PC-9 (cell line): Measurements from ENCODE around the gene HSD3B7. TPM values are rescaled to one million over a fixed set of nuclear protein-coding genes. Genes with fewer than 3 reads are reported as not detected.
A peak's percentile ranks its signal among the peaks of the same experiment; 100 is the strongest.

Source experiments
- BruUV-seq: library from RNA; stranded (reverse); fragments of 400-500 nt; replicated peaks from 2 replicates; lab custom pipeline; 2021; lab: Mats Ljungman, UMichigan
- CTCF ChIA-PET: fragments of 300-600 bp; sonication (Branson Sonifier 250); formaldehyde crosslinking; loops from one replicate; lab custom pipeline; 2022; ENCODE audit warnings: antibody characterized with exemption; lab: Charles Lee
- POLR2A ChIA-PET: fragments of 300-600 bp; sonication (Branson Sonifier 250); formaldehyde crosslinking; loops from one replicate; lab custom pipeline; 2022; ENCODE audit warnings: antibody characterized with exemption; ENCODE audit not compliant: unreplicated experiment; lab: Charles Lee
- DNase-seq, 2 experiments: peaks; one replicate each; pipeline versions ENCODE4 v3.0.0 to v3.0.0-alpha.2; 2015 to 2022; ENCODE audit warnings: mixed read lengths in 1 of 2
- H2AFZ ChIP-seq: fragments of 200-600 bp; sonication (generic); 2 replicates; pipeline ENCODE4 v1.8.1; 2017; ENCODE audit warnings: antibody characterized with exemption
- H3F3A ChIP-seq: fragments of 200-600 bp; sonication (generic); 2 replicates; pipeline ENCODE4 v1.8.1; 2017; ENCODE audit warnings: antibody characterized with exemption, mild to moderate bottlenecking, low read depth; ENCODE audit not compliant: insufficient read depth
- H3K27ac ChIP-seq: fragments of 200-600 bp; sonication (generic); 2 replicates; pipeline ENCODE4 v1.6.1; 2016; ENCODE audit warnings: mixed run types
- H3K27me3 ChIP-seq: fragments of 200-600 bp; sonication (generic); 2 replicates; pipeline ENCODE4 v1.6.1; 2016; ENCODE audit warnings: low read depth, mixed run types; ENCODE audit not compliant: insufficient read depth
- H3K36me3 ChIP-seq: fragments of 200-600 bp; sonication (generic); 2 replicates; pipeline ENCODE4 v1.6.1; 2016; ENCODE audit warnings: low read depth, mixed run types
- H3K4me1 ChIP-seq: fragments of 200-600 bp; sonication (generic); replicated peaks from 2 replicates; pipeline ENCODE4 v1.6.1; 2016; ENCODE audit warnings: mixed run types; ENCODE audit not compliant: insufficient read depth
- H3K4me2 ChIP-seq: fragments of 200-600 bp; sonication (generic); 2 replicates; pipeline ENCODE4 v1.6.1; 2017; ENCODE audit warnings: mixed run types
- H3K4me3 ChIP-seq: fragments of 200-600 bp; sonication (generic); 2 replicates; pipeline ENCODE4 v1.6.1; 2016; ENCODE audit warnings: mixed run types
- H3K79me2 ChIP-seq: fragments of 200-600 bp; sonication (generic); 2 replicates; pipeline ENCODE4 v1.6.1; 2017; ENCODE audit warnings: low read depth, mixed run types
- H3K9me2 ChIP-seq: fragments of 200-600 bp; sonication (generic); 2 replicates; pipeline ENCODE4 v1.8.1; 2017; ENCODE audit warnings: mild to moderate bottlenecking; ENCODE audit not compliant: insufficient read depth
- H3K9me3 ChIP-seq: fragments of 200-600 bp; sonication (generic); 2 replicates; pipeline ENCODE4 v1.8.1; 2016; ENCODE audit warnings: low read depth; ENCODE audit not compliant: insufficient read depth
- H4K20me1 ChIP-seq: fragments of 200-600 bp; sonication (generic); 2 replicates; pipeline ENCODE4 v1.8.1; 2017; ENCODE audit not compliant: insufficient read depth
- EZH2 ChIP-seq: fragments of 200-600 bp; sonication (generic); IDR thresholded peaks from 2 replicates; pipeline ENCODE4 v1.8.0; 2017; ENCODE audit warnings: antibody characterized with exemption, low read depth
- intact Hi-C: fragments of 100-400 bp; cut with micrococcal nuclease; formaldehyde crosslinking; loops from one replicate; pipeline ENCODE4 v1.10.0; 2022; ENCODE audit not compliant: unreplicated experiment
- total RNA-seq: library from RNA; stranded (reverse); gene quantifications from 2 replicates; pipeline ENCODE4 v1.2.3, GENCODE V29; 2021
- TF ChIP-seq, protein P1 (sequence below): fragments of 200-600 bp; sonication (generic); conservative IDR thresholded peaks from 2 replicates; pipeline ENCODE4 v1.6.1; 2017; ENCODE audit warnings: mixed run types, antibody characterized with exemption, mild to moderate bottlenecking, moderate library complexity

HSD3B7 gene
- total RNA-seq, 1 experiment from 2014 or later: 34.8 TPM

DNA sequence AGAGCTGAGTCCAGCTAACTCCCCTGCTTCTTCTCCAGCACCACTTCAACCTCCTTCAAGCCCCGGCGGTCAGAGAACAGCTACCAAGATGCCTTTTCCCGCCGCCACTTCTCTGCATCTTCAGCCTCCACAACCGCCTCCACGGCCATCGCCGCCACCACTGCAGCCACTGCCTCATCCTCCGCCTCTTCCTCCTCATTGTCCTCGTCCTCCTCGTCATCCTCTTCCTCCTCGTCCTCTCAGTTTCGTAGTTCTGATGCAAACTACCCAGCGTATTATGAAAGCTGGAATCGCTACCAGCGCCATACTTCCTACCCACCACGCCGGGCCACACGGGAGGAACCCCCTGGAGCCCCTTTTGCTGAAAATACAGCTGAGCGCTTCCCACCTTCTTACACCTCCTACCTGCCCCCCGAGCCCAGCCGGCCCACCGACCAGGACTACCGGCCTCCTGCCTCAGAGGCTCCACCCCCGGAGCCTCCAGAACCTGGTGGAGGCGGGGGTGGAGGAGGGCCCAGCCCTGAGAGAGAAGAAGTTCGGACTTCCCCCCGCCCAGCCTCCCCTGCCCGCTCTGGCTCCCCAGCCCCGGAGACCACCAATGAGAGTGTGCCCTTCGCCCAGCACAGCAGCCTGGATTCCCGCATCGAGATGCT lies 20.3 kb upstream of the HSD3B7 start:
- peaks cover 58% of the 10 kb centered on the region for H3K36me3 ChIP-seq
- H3F3A ChIP-seq: no peaks in the 10 kb centered on the region; the same call in 1 of the 2 replicates
- peaks cover 8% of the 10 kb centered on the region for H3K79me2 ChIP-seq
- TF ChIP-seq, protein P1, sequence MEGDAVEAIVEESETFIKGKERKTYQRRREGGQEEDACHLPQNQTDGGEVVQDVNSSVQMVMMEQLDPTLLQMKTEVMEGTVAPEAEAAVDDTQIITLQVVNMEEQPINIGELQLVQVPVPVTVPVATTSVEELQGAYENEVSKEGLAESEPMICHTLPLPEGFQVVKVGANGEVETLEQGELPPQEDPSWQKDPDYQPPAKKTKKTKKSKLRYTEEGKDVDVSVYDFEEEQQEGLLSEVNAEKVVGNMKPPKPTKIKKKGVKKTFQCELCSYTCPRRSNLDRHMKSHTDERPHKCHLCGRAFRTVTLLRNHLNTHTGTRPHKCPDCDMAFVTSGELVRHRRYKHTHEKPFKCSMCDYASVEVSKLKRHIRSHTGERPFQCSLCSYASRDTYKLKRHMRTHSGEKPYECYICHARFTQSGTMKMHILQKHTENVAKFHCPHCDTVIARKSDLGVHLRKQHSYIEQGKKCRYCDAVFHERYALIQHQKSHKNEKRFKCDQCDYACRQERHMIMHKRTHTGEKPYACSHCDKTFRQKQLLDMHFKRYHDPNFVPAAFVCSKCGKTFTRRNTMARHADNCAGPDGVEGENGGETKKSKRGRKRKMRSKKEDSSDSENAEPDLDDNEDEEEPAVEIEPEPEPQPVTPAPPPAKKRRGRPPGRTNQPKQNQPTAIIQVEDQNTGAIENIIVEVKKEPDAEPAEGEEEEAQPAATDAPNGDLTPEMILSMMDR: no peak
- no peak for TF ChIP-seq EZH2
- H3K4me1 ChIP-seq: no peaks in the 10 kb centered on the region
- peaks cover 15% of the 10 kb centered on the region for H4K20me1 ChIP-seq
- no peak overlapping the region for H3K4me3 ChIP-seq
- intact Hi-C loops: no loop called here
- H2AFZ ChIP-seq: no peak overlapping the region
- POLR2A ChIA-PET: no interaction called here
- no peak overlapping the region for H3K27ac ChIP-seq
- CTCF ChIA-PET: no interaction called here
- H3K4me2 ChIP-seq: no peak overlapping the region
- H3K9me2 ChIP-seq: no peaks in the 10 kb centered on the region
- DNase-seq: no peak
- no peaks in the 10 kb centered on the region for H3K9me3 ChIP-seq
- H3K27me3 ChIP-seq: no peaks in the 10 kb centered on the region
- BruUV-seq: no TSS peak

- no peak for DNase-seq
- Histone ChIP-seq H3K9me2 (no peaks in the 10 kb centered on the region), H3K36me3 (peaks cover 53% of the 10 kb centered on the region), H3K27me3 (no peaks in the 10 kb centered on the region), H3K9me3 (no peaks in the 10 kb centered on the region), H3F3A (no peaks in the 10 kb centered on the region; the same call in 1 of the 2 replicates), H3K4me2 (no peak overlapping the region), H4K20me1 (peaks cover 15% of the 10 kb centered on the region), H3K79me2 (peaks cover under 1% of the 10 kb centered on the region), H3K27ac (no peak overlapping the region), H2AFZ (no peak overlapping the region), H3K4me1 (no peaks in the 10 kb centered on the region), H3K4me3 (no peak overlapping the region)
- CTCF ChIA-PET: no interaction called here
- intact Hi-C loops: no loop called here
- no TSS peak for BruUV-seq
- TF ChIP-seq, protein P1: no peak
- no peak for TF ChIP-seq EZH2
- POLR2A ChIA-PET: interaction anchor here (0.7 kb wide), 1 partner anchor 152 kb away, joined by 5 read pairs; the partner anchor contains the start of gene KAT8
Measured at GRCh38 chr16:30965436-30965835, 19.6 kb upstream of the HSD3B7 start.

- Histone ChIP-seq H3K27ac (no peak overlapping the region), H3F3A (no peaks in the 10 kb centered on the region; the same call in 1 of the 2 replicates), H3K36me3 (peaks cover 55% of the 10 kb centered on the region), H3K27me3 (no peaks in the 10 kb centered on the region), H3K4me1 (no peaks in the 10 kb centered on the region), H4K20me1 (peaks cover 11% of the 10 kb centered on the region), H3K4me2 (no peak overlapping the region), H3K79me2 (no peaks in the 10 kb centered on the region; the same call in 1 of the 2 replicates), H3K4me3 (no peak overlapping the region), H3K9me2 (no peaks in the 10 kb centered on the region), H2AFZ (no peak overlapping the region), H3K9me3 (no peaks in the 10 kb centered on the region)
- intact Hi-C loops: no loop called here
- no peak for TF ChIP-seq EZH2
- TF ChIP-seq, protein P1: no peak
- POLR2A ChIA-PET: interaction anchor here (0.7 kb wide), 1 partner anchor 151 kb away, joined by 5 read pairs; the partner anchor contains the start of gene KAT8
- peak in 1 of 2 experiments; percentile 12 for DNase-seq
- BruUV-seq: no TSS peak
- CTCF ChIA-PET: no interaction called here
Measured at GRCh38 chr16:30966033-30966619, 18.9 kb upstream of the HSD3B7 start.
